Measurements from ENCODE around the gene NPNT.

Gene NPNT

GRCh38 chr4:106010761-106011160, 115.5 kb downstream of the NPNT start:
- Histone ChIP-seq H3K27ac (ENCODE audit: low read depth in 2 of 2, low read length in 2 of 2) (no peak overlapping the region), H3K9me3 (ENCODE audit: control insufficient read depth in 2 of 2, low read length in 2 of 2) (peaks cover 0 to 3% of the 10 kb centered on the region in 2 donors), H3K4me3 (ENCODE audit: low read length in 2 of 2) (no peak overlapping the region), H3K4me1 (ENCODE audit: control insufficient read depth in 2 of 2, insufficient read depth in 2 of 2, low read length in 2 of 2) (no peaks in the 10 kb centered on the region), H3K36me3 (ENCODE audit: control insufficient read depth in 2 of 2, insufficient read depth in 2 of 2, low read length in 2 of 2) (no peaks in the 10 kb centered on the region), H3K27me3 (ENCODE audit: control insufficient read depth in 2 of 2, insufficient read depth in 2 of 2, low read length in 2 of 2) (no peaks in the 10 kb centered on the region), H3K9ac (ENCODE audit: low read depth in 1 of 2, low read length in 2 of 2) (no peak overlapping the region)

GRCh38 chr4:106011387-106011786, 116.1 kb downstream of the NPNT start:
- Histone ChIP-seq H3K27ac (ENCODE audit: low read depth in 2 of 2, low read length in 2 of 2) (no peak overlapping the region), H3K36me3 (ENCODE audit: control insufficient read depth in 2 of 2, insufficient read depth in 2 of 2, low read length in 2 of 2) (no peaks in the 10 kb centered on the region), H3K9me3 (ENCODE audit: control insufficient read depth in 2 of 2, low read length in 2 of 2) (peaks cover 0 to 3% of the 10 kb centered on the region in 2 donors), H3K27me3 (ENCODE audit: control insufficient read depth in 2 of 2, insufficient read depth in 2 of 2, low read length in 2 of 2) (no peaks in the 10 kb centered on the region), H3K4me3 (ENCODE audit: low read length in 2 of 2) (no peak overlapping the region), H3K9ac (ENCODE audit: low read depth in 1 of 2, low read length in 2 of 2) (no peak overlapping the region), H3K4me1 (ENCODE audit: control insufficient read depth in 2 of 2, insufficient read depth in 2 of 2, low read length in 2 of 2) (no peaks in the 10 kb centered on the region)

GRCh38 chr4:106017975-106018374, 122.7 kb downstream of the NPNT start:
- no peak overlapping the region for H3K9ac ChIP-seq (ENCODE audit: low read depth in 1 of 2, low read length in 2 of 2)
- H3K4me3 ChIP-seq (ENCODE audit: low read length in 2 of 2): no peak overlapping the region
- H3K9me3 ChIP-seq (ENCODE audit: control insufficient read depth in 2 of 2, low read length in 2 of 2): no peaks in the 10 kb centered on the region
- H3K27ac ChIP-seq (ENCODE audit: low read depth in 2 of 2, low read length in 2 of 2): no peak overlapping the region
- peaks cover 0 to 2% of the 10 kb centered on the region in 2 donors for H3K4me1 ChIP-seq (ENCODE audit: control insufficient read depth in 2 of 2, insufficient read depth in 2 of 2, low read length in 2 of 2)
- H3K27me3 ChIP-seq (ENCODE audit: control insufficient read depth in 2 of 2, insufficient read depth in 2 of 2, low read length in 2 of 2): no peaks in the 10 kb centered on the region
- H3K36me3 ChIP-seq (ENCODE audit: control insufficient read depth in 2 of 2, insufficient read depth in 2 of 2, low read length in 2 of 2): no peaks in the 10 kb centered on the region

- Histone ChIP-seq H3K4me1 (ENCODE audit: control insufficient read depth in 2 of 2, insufficient read depth in 2 of 2, low read length in 2 of 2) (peaks cover 0 to 2% of the 10 kb centered on the region in 2 donors), H3K9ac (ENCODE audit: low read depth in 1 of 2, low read length in 2 of 2) (no peak overlapping the region), H3K4me3 (ENCODE audit: low read length in 2 of 2) (no peak overlapping the region), H3K9me3 (ENCODE audit: control insufficient read depth in 2 of 2, low read length in 2 of 2) (no peaks in the 10 kb centered on the region), H3K27me3 (ENCODE audit: control insufficient read depth in 2 of 2, insufficient read depth in 2 of 2, low read length in 2 of 2) (no peaks in the 10 kb centered on the region), H3K36me3 (ENCODE audit: control insufficient read depth in 2 of 2, insufficient read depth in 2 of 2, low read length in 2 of 2) (no peaks in the 10 kb centered on the region), H3K27ac (ENCODE audit: low read depth in 2 of 2, low read length in 2 of 2) (no peak overlapping the region)
These were observed 124.5 kb downstream of the NPNT start for GRCh38 chr4:106019771-106020170.
